Ovary (tissue), 3 donors: ENCODE data around the gene AGMO.

ENCODE experiments used
- CTCF ChIP-seq, 3 donors: fragments of 450-650 bp in 2 of 3; fragments of 200-600 bp in 1 of 3; IDR thresholded peaks; one replicate each; pipeline versions ENCODE4 v1.5.1 to v1.8.0; 2016 to 2022; ENCODE audit warnings: antibody characterized with exemption in 3 of 3, mild to moderate bottlenecking in 1 of 3
- EP300 ChIP-seq: sonication (generic); formaldehyde crosslinking; IDR thresholded peaks from one replicate; pipeline ENCODE4 v1.6.1; 2017; ENCODE audit warnings: antibody characterized with exemption
- POLR2A ChIP-seq: fragments of 450-650 bp; IDR thresholded peaks from one replicate; pipeline ENCODE4 v1.6.1; 2017; ENCODE audit warnings: antibody characterized with exemption, mild to moderate bottlenecking, moderate library complexity
- donor health status: DM: no; HTN: no; CAD: no.

- TF ChIP-seq CTCF (IDR thresholded peaks at IDR 0.05) (no peak), POLR2A (no peak), EP300 (no peak)
Observed at GRCh38 chr7:15515252-15515651, 46.6 kb downstream of the AGMO start.
